WI38 (cell line): Measurements from ENCODE around the gene ARID5B.

ENCODE experiments used
- H3K4me3 ChIP-seq: 2 replicates; pipeline ENCODE4 v1.5.1; 2011; ENCODE audit warnings: low read depth, mild to moderate bottlenecking, control low read depth, low read length
- TF ChIP-seq, protein P1 (sequence below): IDR thresholded peaks from 2 replicates; pipeline ENCODE4 v1.5.1; 2012; ENCODE audit warnings: low read depth, mild to moderate bottlenecking, control low read depth, low read length

ARID5B gene

DNA sequence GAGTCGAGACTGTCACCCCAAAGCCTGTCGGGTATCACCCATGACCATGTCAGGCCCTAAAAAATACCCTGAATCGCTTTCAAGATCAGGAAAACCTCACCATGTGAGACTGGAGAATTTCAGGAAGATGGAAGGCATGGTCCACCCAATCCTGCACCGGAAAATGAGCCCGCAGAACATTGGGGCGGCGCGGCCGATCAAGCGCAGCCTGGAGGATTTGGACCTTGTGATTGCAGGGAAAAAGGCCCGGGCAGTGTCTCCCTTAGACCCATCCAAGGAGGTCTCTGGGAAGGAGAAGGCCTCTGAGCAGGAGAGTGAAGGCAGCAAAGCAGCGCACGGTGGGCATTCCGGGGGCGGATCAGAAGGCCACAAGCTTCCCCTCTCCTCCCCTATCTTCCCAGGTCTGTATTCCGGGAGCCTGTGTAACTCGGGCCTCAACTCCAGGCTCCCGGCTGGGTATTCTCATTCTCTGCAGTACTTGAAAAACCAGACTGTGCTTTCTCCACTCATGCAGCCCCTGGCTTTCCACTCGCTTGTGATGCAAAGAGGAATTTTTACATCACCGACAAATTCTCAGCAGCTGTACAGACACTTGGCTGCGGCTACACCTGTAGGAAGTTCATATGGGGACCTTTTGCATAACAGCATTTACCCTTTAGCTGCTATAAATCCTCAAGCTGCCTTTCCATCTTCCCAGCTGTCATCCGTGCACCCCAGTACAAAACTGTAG lies 191.0 kb downstream of the ARID5B start:
- TF ChIP-seq, protein P1, sequence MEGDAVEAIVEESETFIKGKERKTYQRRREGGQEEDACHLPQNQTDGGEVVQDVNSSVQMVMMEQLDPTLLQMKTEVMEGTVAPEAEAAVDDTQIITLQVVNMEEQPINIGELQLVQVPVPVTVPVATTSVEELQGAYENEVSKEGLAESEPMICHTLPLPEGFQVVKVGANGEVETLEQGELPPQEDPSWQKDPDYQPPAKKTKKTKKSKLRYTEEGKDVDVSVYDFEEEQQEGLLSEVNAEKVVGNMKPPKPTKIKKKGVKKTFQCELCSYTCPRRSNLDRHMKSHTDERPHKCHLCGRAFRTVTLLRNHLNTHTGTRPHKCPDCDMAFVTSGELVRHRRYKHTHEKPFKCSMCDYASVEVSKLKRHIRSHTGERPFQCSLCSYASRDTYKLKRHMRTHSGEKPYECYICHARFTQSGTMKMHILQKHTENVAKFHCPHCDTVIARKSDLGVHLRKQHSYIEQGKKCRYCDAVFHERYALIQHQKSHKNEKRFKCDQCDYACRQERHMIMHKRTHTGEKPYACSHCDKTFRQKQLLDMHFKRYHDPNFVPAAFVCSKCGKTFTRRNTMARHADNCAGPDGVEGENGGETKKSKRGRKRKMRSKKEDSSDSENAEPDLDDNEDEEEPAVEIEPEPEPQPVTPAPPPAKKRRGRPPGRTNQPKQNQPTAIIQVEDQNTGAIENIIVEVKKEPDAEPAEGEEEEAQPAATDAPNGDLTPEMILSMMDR = no peak
- no peak overlapping the region for H3K4me3 ChIP-seq

DNA sequence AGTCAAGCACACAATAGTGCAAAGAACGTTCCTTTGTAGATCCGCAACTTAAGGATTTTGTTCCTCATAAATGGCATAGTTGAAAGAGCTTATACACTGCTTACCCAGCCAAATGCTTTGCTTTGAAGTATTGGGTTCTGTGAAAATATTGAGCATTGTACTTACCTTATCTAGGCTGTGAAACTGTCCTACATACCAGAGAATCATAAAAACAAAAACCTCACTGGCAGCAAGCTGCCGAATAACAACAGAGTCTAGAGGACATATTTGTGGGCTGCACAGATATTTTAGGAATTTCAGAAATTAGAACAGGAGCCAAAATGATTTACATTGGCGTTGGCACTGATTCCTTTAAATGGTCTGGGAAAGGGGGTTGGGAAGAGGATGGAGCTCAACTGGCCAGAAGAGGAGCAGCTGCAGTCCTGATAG lies 192.4 kb downstream of the ARID5B start:
- TF ChIP-seq, protein P1 = no peak
- H3K4me3 ChIP-seq = no peak overlapping the region

DNA sequence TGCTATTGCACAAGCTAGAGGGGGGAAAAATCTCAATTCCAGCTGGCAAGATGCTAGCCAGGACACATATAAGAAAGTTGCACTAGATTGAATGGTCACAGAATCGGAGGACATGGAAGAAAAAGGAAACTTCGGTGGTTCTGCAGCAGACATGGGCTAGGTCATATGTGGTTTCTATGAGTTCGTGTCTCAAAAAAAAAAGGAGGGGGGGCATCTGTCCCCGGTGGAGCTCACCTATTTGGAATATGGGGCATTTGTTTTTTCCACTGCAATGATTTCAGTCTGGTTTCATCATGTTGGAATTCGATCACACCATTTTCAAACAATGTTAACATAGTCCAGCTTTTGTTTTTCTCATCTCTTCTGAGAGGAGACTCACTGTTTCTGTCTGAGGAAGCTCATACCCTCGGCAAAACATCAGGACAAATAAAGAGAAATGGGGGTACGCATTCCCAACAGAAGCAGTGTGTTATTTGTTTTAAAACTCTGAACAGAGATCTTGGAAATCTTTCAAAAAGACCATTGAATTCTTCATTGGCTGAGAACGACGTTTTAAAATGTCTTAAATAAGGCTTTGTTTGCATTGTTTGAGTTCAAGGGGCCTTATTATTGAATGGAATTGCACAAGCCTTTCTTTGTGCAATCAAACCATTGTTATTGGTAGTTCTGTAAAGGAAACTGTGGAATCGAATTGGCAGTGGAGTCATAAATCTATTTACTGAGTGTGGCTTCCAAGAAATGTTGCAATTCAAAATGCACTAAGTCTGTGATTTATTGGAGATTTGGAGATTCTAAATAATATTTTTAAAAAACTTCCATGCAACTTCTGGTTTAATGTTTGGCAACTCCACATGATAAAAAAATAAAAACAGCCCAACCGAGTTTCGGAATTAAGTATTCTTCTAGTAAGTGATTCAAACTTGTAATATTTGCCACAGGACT lies 194.0 kb downstream of the ARID5B start:
- H3K4me3 ChIP-seq = no peak overlapping the region
- TF ChIP-seq, protein P1 = no peak

DNA sequence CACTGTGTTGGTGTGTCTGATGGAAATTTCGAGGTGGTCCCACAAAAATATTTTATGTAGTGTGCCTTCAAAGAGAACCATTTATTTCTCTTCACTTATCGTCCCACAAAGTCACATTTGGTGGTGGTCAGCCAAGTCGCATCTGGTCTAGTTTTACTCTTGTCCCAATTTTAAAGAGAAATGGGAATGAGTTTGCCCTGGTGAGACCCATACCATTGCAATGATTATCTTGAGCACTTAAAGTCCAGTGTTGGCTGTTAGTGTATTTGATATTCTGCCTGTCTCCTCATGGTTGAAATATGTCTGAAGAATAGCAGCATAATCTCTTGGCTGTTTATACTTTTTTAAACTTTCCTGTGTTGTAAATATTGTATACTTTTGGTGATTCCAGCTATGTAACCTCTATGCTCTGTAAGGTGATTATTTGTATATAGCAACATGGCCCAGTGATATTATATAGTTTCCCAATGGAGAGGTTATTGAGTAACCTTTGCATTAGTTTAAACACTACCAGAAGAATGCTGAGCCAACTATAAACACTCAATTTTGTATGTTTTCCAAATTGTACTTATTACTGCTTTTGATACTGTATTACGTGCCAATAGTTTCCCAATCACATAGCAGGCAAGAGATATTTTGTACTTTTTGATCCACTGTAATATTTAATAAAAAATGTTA lies 194.9 kb downstream of the ARID5B start:
- TF ChIP-seq, protein P1 = no peak
- no peak overlapping the region for H3K4me3 ChIP-seq

DNA sequence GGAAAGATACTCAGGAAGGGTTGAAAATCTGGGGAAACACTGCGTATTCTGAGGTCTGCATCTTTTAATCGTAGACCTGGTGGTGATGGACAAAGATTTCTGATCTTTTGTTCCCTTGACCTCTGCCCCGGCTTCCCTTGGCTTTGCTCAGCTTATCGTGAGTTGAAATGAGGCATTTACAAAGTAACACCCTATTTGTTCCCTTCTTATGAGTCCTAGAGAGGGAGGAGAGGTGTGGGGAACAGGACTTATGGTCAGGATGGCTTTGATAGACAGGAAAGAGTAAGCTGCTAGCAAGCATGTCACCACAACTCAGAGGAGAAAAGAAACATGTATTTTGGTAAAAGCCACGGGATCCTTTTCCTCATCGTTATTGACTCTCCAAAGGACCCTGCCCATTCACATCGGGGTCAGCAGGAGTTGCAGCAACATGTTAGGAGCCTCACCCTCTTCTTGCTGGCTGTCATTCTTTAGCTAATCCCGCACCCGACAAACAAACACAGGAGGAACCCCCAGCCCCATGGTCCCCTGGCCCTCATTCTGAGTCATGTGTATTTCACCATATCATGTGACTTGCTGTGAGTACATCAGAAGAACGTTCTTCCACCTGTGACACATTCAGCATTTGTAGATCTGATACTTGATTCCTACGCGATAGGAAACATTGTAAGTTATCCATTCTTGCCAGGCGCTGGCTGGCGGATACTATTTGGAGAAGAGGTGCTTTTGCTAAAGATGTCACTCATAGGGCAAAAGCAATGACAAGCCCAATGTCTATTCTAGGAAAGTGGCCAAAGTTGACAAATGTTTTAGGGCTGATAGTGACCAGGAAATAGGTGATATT lies 197.0 kb downstream of the ARID5B start:
- TF ChIP-seq, protein P1 = no peak
- no peak overlapping the region for H3K4me3 ChIP-seq

DNA sequence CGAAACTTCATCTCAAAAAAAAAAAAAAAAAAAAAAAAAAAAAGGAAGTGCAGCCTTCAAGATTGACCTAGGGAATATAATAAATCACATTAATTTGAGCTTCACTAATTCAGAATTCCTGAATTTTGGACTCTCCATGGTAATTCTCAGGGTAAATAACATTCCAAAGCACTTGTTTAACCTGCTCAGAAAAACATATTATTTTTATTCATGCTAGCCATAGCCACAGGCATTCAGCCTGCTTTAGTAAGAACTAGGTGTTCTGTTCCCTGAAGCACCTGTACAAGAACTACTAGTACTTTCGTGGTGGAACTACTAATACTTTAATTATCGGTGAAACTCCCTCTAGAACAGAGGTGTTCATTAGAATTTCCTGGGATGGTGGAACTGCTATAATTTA lies 197.8 kb downstream of the ARID5B start:
- TF ChIP-seq, protein P1 = no peak
- no peak overlapping the region for H3K4me3 ChIP-seq
